ENCODE results near the gene MFAP3L. TPM values are rescaled to one million over a fixed set of nuclear protein-coding genes. Genes with fewer than 3 reads are reported as not detected.

The MFAP3L gene
- total RNA-seq, 1 experiment from 2014 or later: 5.1 TPM

DNA sequence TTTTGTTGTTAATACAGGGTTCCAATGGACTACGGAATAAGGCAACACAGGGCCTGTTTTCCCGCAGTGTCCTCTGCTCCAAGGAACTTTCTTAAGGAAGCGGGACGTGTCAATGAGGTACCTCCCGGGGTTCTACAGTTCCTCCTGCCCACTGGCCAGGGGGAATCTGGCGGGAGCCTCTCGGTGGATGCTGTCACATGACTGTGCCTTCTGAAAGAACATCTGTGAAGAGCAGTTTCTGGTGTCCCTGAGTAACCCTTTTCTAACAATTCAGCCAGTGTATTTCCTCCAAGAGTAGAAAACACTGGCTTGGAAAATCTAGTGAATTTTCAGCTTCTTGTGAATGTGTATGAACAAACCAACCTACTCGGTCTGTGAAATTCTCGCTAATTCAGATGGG lies 32.7 kb downstream of the MFAP3L start:
- H3K27me3 ChIP-seq (ENCODE audit: insufficient read depth, low read length): no peaks in the 10 kb centered on the region
- no CpG with 5 or more reads among the region's 9 CpGs for WGBS (ENCODE audit: extremely low coverage, insufficient read length, low lambda C conversion rate)
- no peak overlapping the region for H3K18ac ChIP-seq (ENCODE audit: insufficient read length, low read depth, low read length)
- H3K14ac ChIP-seq (ENCODE audit: insufficient read depth, low read length): no peak overlapping the region
- no peak overlapping the region for H3K9ac ChIP-seq (ENCODE audit: extremely low read depth, insufficient read length, low read length)
- no peaks in the 10 kb centered on the region for H3K23me2 ChIP-seq (ENCODE audit: insufficient read length, low read depth, low read length, poor library complexity, severe bottlenecking)
- H2BK15ac ChIP-seq (ENCODE audit: low read depth, low read length): no peak overlapping the region
- H3T11ph ChIP-seq (ENCODE audit: low read length): no peak overlapping the region
- TF ChIP-seq, protein P1, sequence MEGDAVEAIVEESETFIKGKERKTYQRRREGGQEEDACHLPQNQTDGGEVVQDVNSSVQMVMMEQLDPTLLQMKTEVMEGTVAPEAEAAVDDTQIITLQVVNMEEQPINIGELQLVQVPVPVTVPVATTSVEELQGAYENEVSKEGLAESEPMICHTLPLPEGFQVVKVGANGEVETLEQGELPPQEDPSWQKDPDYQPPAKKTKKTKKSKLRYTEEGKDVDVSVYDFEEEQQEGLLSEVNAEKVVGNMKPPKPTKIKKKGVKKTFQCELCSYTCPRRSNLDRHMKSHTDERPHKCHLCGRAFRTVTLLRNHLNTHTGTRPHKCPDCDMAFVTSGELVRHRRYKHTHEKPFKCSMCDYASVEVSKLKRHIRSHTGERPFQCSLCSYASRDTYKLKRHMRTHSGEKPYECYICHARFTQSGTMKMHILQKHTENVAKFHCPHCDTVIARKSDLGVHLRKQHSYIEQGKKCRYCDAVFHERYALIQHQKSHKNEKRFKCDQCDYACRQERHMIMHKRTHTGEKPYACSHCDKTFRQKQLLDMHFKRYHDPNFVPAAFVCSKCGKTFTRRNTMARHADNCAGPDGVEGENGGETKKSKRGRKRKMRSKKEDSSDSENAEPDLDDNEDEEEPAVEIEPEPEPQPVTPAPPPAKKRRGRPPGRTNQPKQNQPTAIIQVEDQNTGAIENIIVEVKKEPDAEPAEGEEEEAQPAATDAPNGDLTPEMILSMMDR (conservative IDR thresholded peaks at IDR 0.05): no peak
- peaks cover 3% of the 10 kb centered on the region; the same call in 1 of the 2 replicates for H3K4me1 ChIP-seq (ENCODE audit: insufficient read depth, low read length)
- no peak for DNase-seq
- no peak overlapping the region for H3K4ac ChIP-seq (ENCODE audit: low read depth, low read length)
- no peaks in the 10 kb centered on the region for H4K20me1 ChIP-seq (ENCODE audit: control insufficient read depth, insufficient read depth, insufficient read length)
- H2BK12ac ChIP-seq (ENCODE audit: insufficient read length, low read depth, low read length): no peak overlapping the region
- no peak overlapping the region for H3K4me2 ChIP-seq (ENCODE audit: insufficient read depth, insufficient read length, low read length)
- peaks cover 0 to 2% of the 10 kb centered on the region in 2 experiments; a peak in 1 of 5 replicates for H3K9me3 Mint-ChIP-seq
- H3K56ac ChIP-seq (ENCODE audit: insufficient read length, low read depth, low read length): no peak overlapping the region
- peaks cover 10 to 11% of the 10 kb centered on the region in 2 experiments for H3K4me1 Mint-ChIP-seq
- H2AK5ac ChIP-seq (ENCODE audit: insufficient read length, low read length): no peak overlapping the region
- no peak overlapping the region for H4K91ac ChIP-seq (ENCODE audit: insufficient read length, low read depth, low read length)
- no peak overlapping the region for H4K5ac ChIP-seq (ENCODE audit: insufficient read length, low read depth, low read length)
- no peaks in the 10 kb centered on the region for H3K79me1 ChIP-seq (ENCODE audit: insufficient read depth, low read depth, low read length, poor library complexity, severe bottlenecking)
- no peaks in the 10 kb centered on the region for H3K79me2 ChIP-seq (ENCODE audit: insufficient read depth, low read length)
- H4K8ac ChIP-seq (replicated peaks; ENCODE audit: insufficient read length, low read depth, low read length): no peak overlapping the region
- H3K9me3 ChIP-seq (ENCODE audit: control insufficient read depth, low read depth, low read length): no peaks in the 10 kb centered on the region
- no peak overlapping the region for H2BK5ac ChIP-seq (ENCODE audit: insufficient read length, low read length)
- H3K36me3 Mint-ChIP-seq (ENCODE audit: insufficient read depth in 1 of 3, low read depth in 3 of 3): peaks cover 0 to 11% (median 7%) of the 10 kb centered on the region in 3 experiments; a peak in 6 of 7 replicates
- H3K4me3 Mint-ChIP-seq: no peak overlapping the region
- no peak overlapping the region for H3K23ac ChIP-seq (ENCODE audit: insufficient read length, low read depth, low read length)
- no peaks in the 10 kb centered on the region for H3K27me3 Mint-ChIP-seq (ENCODE audit: low read depth)
- H2AFZ ChIP-seq (ENCODE audit: low read length): no peak overlapping the region
- no peak overlapping the region for H3K27ac Mint-ChIP-seq
- no peak overlapping the region for H2BK20ac ChIP-seq (ENCODE audit: low read depth, low read length, poor library complexity, severe bottlenecking)
- H3K27ac ChIP-seq (ENCODE audit: insufficient read length, low read depth, low read length): no peak overlapping the region
- H2BK120ac ChIP-seq (ENCODE audit: low read depth, low read length, poor library complexity, severe bottlenecking): no peak overlapping the region

Data from H9 (cell line).